NT2/D1 (cell line): ENCODE data around the gene RNU6-9.

Source experiments
- SUZ12 ChIP-seq: IDR thresholded peaks from 2 replicates; pipeline ENCODE4 v1.6.1; 2011; ENCODE audit not compliant: insufficient read length, insufficient read depth; ENCODE audit errors: extremely low read depth
- YY1 ChIP-seq: IDR thresholded peaks from 2 replicates; pipeline ENCODE4 v1.6.1; 2011; ENCODE audit not compliant: insufficient read length, insufficient read depth

DNA sequence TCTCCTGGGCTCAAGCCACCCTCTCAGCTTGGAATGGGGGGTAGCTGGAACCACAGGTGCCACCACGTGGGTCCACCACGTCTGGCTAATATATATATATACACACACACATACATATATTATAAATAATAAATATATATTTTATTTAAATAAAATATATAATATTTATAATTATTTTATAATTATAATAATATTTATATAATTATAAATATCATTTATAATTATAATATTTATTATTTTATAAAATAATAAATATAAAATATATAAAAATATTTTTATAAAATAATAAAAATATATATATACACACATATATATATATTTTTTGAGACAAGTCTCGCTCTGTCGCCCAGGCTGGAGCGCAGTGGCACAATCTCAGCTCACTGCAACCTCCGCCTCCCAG lies 38.7 kb upstream of the RNU6-9 start:
- TF ChIP-seq YY1 (no peak), SUZ12 (no peak)
